Forelimb muscle (tissue), 1 donor: ENCODE results near the gene NTMT1. TPM values are rescaled to one million over a fixed set of nuclear protein-coding genes. Genes with fewer than 3 reads are reported as not detected.

Source experiments
- DNase-seq: peaks from one replicate; pipeline ENCODE4 v3.0.0-alpha.2; 2013; ENCODE audit warnings: low read depth
- polyA plus RNA-seq: library from polyadenylated mRNA; unstranded; fragments of 120-200 nt; gene quantifications from one replicate; pipeline ENCODE4 v1.2.1, GENCODE V29; 2013; ENCODE audit not compliant: insufficient read length

The NTMT1 gene
- polyA plus RNA-seq, 1 donor, result 37.3 TPM

DNA sequence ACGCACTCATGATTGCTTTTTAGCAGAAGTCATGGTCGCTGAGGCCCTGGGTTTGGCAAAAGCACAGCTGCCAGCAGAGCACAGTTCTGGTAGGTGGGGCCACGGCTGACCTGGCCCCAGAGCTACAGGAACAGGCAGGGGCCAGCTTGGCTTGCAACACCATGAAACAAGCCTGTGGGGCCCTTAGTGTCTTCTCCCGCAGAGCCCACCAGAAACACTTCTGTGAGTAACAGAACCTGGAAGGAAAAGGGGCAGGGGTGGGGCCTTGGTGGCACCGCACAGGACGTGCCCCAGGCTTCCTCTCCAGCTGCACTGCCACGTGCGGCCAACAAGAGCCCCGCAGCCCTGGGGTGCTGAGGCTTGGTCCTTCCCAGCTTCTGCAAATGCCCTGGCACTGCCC, 11.1 kb downstream of the NTMT1 start:
- no peak for DNase-seq

DNA sequence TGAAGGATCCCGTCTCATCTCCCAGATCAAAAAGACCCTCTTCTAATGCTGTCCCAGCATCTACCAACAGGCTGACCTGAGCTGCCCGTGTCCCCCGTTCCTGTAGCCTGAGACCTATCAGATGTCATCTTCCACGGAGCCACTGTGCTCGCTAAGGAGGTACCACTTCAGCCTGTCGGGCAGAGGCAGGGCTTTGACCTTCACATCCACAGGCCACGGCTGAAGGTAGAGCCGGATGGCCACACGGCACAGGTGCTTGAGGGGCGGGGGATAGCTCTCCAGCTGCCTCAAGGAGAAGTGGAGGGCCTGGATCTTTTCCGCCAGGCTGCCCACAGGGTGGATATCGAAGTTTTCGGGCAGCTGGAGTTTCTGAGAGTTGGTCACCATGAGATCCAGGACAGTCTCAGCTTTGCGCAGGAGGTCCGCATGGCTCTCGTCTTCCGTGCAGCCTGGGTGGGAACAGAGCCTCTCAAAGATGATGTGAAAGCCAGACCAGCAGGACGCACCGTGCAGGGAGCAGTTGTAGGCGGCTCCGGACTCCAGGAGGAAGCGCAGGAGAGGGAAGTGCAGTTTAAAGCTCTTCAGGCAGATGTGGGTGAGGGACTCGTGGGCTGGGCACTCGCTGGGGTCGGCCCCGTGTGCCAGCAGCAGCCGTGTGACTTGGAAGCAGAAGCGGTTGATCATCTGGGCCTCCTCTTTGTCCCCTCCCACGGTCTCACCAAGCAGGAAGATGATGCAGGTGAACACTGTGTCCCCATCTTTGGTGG, 11.9 kb downstream of the NTMT1 start:
- DNase-seq, result no peak

DNA sequence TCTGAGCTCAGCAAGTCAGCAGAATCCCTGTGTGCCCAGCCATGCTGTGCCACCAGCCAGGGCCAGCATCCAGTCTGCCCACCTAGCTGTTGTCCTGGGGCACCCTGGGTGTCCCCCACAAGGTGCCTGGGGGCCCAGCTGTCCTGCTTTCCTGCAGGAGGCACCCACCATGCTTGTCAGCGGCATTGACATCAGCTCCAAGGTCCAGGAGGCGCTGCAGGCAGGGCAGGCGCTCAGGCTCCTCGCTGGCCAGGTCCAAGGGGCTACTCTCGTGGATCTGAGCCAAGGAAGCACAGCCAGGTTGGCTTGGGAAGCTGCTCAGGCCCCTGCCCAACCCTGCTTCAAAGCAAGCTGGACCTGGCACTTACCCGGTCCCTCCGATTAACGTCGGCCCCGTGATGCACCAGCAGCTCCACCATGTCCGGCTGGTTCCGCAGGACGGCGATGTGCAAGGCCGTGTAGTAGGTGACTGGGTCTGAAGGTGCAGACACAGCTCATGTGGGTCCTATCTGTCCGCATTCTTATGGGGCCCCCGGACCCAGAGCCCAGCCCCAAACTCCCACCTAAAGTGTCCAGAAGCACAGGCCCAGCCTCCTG, 13.2 kb downstream of the NTMT1 start:
- DNase-seq, result no peak

DNA sequence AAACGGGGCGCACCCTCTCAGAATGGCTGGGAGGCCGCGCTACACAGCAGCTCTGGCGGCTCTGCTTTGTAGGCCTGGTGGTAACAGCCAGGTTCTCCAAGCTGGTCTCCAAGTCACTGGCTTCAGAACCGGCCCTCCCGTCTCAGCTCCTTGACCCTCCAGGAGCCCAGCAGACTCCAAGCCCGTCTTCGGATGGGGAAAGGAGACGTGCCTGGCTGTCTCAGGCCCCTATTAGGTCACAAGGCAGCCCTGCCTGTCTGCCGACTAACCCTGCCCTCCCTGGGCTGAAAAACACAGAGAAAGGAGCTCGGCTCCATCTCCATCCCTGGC, 13.8 kb downstream of the NTMT1 start:
- DNase-seq, result no peak

DNA sequence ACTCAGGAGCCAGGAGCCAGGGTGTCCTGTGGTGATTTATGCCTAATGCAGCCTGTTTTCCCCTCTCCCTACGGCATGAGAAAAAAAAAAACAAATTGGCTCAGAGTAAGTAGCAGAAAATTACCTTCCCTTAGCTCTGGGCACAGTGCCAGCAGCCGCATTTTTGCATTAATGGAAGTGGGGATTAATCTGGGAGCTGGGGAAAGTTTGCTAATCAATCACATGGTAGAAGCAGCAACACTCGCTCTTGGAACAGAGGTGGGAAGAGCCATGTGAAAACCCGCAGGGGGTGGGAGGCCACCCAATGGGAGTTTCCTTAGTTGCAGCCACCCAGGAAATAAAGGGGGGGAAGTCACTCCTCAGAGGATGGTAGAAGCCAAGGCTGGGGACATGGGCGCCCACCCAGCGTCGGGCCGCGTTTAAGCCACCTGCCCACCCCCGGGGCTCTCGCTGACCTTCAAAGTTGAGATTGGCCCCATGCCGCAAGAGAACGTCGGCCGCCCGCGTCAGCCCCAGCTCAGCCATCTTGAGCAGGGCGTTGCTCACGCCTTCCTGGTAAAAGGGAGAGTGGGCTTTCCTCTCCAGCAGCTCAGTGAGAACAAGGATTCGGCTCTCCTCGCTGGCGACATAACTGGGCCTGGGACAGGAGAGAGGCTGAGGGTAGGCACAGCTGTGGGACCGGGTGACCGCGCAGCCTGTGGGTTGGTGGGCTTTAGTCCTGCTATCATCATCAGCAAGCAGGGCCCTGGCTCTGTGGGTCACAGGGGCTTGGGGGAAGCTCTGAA, 14.3 kb downstream of the NTMT1 start:
- no peak for DNase-seq

DNA sequence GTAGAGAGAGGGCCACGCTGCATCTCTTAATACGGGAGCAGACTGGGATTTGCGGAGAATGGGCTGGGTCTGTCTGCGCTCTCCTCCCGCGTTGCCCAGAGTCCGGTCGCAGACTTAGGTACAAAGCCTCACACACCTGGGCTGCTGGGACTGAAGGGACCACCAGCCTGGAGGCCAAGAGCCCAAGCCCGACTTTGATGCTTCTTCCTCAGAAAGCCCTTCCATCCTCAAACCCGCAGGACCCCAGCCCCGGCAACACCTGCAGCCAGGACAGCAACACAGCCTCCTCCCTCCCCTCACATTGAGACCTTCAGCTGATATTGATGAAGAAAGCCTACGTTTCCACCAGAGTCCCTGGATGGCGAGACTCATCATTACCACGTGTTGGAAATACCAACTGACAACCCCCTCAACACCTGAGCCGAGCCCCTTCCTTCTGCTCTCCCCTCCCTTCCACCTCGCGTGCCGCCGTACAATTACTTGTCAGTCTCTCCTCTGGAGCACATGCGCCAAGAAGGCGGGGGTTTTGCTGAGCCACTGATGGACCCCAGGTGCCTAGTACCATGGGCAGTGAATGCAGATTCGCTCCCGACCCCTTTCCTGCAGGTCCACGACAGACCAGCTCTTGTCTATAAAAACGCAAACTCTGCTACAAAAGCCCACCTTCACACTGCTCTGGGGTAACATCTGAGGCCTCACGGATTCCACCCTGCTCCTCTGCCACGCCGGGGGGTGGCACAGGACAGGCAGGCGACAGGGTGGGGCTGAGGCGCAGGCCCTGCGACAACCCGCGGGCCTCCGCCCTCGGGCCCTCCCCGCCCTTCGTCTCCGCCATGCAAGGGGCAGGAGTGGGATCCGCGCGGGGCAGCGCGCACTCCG, 15.1 kb downstream of the NTMT1 start:
- no peak for DNase-seq

DNA sequence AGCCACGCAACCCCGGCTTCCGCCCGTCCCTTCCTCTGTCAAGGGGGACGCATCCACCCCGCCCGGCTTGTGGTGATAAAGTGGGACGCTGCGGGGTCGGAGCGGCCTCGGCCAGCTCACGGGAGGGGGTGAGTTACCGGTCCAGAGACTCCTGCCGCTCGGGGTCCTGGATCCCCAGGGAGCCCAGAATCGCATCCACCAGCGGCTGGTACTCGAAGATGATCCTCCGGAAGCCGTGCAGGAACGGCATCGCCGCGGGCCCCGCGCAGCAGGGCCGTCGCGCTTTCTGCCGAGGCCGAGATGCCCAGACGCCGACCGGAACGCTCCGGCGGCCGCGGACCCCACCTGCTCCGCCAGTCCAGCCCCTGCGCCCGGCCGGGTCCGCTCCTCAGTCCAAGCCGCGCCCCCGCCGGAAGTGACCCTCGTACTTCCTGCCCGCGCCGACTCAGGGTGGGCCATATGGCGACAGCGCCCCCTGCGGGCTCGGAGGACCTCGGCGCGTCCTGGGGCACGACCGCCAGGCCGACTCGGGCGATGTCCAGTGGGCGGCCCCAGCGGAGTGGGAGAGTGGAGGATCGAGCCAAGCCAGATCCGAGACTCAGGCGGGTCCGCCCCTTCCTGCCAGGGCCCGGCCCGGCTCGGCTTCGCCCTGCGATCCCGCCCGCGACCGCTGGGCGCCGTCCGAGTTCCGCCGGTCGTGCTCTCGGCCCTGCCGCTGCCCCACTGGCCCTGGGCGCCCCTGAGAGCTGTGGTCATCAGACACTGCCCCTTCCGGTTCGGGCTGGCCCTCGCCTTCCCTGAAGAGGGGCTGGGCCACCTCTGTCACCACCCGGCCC, 16.0 kb downstream of the NTMT1 start, which contains the start of gene ASB6:
Gene ASB6 (minus strand): TSS at position 402 of the 836 bp plus-strand sequence. CDS start 152 bp downstream, at position 250.
- peak; percentile 84 for DNase-seq

DNA sequence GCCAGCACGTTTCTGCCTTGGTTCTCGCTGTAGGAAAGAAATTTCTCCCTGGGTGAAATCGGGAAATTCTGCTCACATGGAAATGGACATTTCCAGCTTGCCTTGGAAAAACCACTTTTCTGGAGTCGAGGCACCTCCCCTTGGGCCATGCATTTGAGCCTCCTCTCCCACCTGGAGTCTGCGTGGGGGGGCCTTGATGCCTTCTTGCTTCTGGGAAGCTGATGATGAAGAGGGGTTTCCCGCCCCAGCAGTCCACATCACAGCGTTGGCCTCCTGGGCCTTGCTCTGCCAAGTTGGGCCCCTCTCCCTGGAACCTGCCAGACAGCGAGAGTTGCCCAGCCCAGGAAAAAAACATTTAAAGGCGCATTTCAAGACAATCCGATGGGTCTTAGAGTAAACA, 17.7 kb downstream of the NTMT1 start:
- DNase-seq, result no peak

DNA sequence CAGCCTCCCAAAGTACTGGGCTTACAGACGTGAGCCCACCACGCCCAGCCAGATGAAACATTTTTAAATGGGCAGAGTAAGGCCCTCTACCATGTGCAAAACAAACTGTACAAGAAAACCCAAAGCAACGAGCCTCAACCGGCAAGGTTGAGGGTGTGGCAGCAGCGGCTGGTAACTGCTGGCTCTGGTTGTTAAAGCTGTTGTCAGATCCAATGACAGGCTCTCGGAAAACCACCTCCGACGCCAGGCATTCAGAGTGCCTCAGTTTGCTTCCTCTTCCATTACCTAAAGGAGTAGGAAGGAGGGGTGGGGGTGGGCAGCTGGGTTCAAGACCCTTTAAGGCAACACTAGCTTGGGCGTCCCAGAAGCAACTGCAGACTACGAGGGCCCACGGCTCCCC, 18.4 kb downstream of the NTMT1 start:
- DNase-seq, result no peak

DNA sequence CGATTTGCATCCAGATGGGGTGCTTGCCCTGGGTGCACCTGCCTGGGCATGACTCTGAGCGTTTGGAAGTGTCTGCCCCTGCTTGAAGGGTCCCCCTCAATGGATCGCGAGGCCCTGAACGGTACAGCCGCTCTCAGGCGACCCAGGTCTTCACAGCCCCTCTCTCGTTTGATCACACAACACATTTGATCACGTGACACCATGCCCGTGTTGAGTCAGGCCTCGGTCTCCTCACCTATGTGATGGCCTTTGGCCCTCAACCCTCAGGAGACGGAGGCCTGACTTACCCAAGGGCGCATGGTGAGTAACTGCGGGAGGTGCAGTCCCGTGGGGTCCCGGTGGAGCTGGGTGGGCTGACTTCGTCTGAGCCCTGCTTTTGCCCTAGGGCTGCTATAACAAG, 18.9 kb downstream of the NTMT1 start:
- DNase-seq, result no peak

DNA sequence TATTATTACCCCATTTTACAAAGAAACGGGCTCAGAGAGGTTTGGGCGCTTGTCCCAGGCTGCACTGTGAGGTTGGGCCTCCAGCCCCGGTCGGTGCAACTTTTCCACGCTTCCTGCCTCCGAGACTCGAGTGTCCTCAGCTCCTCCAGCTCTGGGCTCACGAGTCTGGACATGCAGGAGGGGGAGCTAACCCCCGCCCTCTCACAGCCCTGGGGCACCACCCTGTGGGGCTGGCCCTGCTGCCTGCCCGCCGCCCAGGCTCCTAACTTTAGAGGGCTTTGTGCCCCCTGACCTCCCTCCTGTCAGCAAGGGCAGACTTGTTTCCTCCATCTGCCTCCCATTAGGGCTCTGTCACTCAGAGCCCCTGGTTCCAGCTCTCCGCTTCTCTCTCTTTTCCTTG, 20.3 kb downstream of the NTMT1 start:
- DNase-seq, result no peak

DNA sequence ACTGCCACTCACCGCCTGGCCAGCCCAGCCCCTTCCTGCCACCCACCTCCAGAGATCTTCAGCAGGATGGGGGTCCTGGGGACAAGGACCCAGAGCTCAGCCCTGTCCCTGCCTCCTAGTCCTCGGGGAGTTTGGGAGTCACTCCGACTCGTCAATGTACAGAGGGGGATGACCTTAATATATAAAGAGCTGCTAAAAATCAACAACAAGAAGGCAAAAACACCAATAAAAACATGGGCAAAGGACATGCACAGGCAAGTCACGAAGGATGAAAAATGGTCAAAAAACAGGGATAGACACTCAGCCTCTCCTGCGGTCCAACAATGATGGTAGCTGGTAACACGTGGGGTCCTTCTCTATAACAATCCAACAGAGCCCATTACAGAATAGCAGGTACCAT, 20.7 kb downstream of the NTMT1 start:
- no peak for DNase-seq

DNA sequence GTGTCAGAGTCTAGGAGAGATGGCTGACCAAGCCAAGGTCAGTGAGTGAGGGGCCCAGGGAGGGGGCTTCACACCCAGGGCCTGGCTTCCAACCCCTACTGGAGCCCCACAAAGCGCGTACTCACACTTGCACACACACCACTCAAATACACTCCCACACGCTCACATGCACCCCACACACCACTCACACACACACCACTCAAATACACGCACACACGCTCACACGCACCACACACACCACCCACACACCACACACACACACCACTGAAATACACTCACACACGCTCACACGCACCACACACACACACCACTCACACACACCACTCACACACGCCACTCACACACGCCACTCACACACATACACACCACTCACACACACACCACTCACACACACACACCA, 21.7 kb downstream of the NTMT1 start:
- no peak for DNase-seq

DNA sequence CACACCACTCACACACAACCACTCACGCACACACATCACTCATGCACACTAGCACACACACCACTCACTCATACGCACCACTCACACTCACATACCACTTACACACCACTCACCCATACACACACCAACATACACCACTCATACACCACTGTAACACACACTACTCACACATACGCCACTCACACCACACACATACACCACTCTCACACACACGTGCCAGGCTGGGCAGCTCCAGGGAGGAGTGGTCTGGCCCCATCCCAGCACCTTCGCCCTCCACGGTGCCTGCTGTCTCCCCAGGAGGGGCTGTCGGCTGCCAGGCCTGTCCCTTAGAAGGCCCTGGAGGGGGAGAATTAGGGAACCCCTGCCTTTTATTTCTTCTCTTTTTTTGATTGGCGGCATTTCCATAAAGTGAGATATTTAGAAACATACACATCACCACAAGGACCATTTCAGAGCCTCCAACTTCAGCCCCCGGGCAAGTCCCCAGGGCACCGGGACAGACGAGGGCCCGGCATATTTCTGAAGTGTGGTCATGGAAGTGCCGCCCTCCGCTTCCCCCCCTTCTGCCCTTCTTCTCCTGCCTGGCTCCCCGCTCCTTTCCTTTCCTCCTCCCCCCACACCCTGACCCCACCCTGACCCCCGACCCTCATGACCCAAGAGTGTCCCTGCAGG, 22.3 kb downstream of the NTMT1 start:
- no peak for DNase-seq

DNA sequence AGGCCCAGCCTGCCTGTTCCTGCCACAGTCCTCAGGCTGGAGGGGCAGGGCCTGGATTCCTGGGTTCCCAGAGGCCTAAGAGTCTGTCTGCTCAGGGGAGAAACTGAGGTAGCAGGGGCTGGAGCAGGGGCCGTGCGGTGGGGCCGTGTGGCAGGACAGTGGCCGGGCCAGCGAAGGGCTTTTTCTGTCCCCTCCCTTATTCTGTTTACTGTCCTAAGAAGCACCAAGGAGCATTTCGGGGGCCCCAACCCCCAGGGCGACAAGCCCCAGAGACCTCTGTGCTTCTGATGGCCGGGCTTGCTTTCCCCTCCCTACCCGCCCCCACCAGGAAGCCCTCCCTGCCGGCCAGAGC, 22.8 kb downstream of the NTMT1 start:
- DNase-seq, result no peak

DNA sequence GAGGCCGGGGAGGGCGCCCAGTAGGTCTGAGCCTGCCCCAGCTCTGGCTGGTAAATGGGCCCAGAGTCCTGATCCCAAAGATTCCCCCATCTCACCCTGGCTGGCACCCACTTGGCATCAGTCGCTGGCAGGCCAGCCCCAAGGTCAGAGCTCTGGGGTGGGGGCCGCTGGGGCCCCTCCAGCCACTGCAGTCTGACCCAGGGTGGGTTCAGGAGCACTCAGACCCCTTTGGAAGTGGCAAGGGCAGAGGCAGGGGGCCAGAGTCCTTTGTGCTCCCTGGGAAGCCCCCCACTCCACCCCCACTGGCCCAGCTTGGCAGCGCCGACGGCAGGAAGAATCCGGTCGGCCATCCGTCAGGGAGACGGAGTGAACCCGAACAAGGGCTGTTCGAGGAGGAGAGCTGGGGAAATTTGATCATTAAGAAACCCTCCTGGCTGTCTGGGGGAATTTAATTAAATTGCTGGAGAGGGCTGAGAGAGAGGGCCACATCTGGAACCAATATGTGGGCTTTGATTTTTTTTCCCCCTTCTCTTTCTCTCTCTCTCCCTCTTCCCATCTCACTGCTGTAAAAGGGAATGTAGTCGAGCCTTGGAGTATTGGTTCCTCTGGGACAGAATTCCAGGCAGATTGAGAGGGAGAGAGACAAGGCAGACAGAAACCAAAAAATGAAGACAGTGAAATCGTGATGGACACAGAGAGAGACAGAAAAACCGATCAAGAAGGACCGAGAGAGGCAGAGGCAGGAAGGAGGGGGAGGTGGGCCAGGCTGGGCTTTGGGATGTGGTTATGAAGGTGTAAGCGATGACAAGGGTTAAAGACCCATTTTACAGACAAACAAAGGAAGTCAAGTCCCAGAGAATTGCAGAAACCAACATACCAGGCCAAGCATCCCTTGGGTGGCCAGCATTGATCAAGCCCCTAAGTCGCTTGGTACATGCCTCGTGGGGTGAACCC, 24.0 kb downstream of the NTMT1 start:
- DNase-seq, result no peak

DNA sequence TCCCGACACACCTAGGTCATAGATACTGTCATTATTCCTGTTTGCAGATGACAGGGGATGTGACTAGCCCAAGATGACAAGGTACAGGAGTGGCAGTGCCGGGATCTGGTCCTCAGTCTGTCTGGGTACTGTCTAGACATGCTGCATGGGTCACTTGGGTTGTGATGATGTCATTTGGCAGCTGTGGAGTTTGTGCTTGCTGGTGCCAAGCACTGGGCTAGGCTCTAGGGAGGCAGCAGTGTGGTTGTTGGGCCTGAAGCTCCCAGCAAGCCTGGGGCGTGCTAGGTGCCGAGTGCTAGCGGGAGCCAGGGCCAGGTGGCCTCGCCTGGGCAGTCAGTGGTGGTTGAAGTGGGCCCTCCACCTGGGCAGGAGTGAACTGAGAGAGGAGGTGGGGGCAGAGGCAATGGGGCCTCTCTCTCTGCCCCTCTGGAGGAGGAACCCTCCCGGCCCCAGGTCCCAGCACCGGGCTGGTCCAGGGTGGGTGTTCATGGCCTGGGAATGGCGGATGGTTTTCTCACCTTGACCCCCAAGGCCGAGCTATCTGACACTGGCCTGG, 24.8 kb downstream of the NTMT1 start:
- no peak for DNase-seq

DNA sequence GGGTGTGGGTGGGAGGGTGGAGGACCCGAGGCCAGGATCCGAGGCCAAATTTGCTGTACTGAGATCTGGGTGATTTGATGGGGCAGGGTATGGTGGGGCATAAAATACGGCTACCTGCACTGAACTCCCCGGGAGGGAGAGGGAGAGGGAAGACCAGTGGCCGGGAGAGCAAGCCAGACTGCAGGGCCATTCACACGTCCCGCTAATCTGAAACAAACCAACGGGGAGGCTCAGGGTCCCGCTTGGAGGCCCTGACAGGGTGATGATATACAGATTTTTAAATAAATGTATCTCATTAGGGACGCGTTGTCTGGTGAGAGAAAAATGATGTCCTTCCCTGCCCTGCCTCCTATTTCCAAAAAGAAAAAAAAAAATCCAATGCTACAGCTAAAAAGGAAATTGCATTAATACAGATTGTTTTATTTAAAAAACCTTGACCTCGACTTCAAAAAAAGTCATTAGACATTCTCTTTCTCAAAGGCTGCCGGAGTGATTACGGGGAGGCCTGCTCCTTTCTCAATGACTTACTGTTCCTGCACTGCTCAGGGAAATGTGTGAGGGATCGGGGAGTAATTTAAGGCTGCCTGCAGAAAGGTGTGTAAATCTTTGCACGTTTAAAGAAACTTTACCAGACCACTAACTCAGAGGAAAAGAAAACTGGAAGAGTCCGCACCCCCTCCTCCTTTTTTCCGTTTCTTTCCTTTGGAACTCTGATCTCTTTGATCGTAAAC, 28.0 kb downstream of the NTMT1 start:
- no peak for DNase-seq
